Liver (tissue), 9 donors: Measurements from ENCODE around the gene F12. TPM values are rescaled to one million over a fixed set of nuclear protein-coding genes. Genes with fewer than 3 reads are reported as not detected.
A peak's percentile ranks its signal among the peaks of the same experiment; 100 is the strongest.

Experiments
- DNase-seq: peaks from one replicate; pipeline ENCODE4 v3.0.0-alpha.2; 2017; ENCODE audit warnings: low spot score
- H3K27ac ChIP-seq, 2 donors: one replicate each; pipeline ENCODE4 v1.7.0; 2013; ENCODE audit warnings: inconsistent platforms in 2 of 2, low read length in 2 of 2, control low read depth in 1 of 2, low read depth in 1 of 2, mild to moderate bottlenecking in 1 of 2
- H3K27me3 ChIP-seq, 4 donors: one replicate each; pipeline versions ENCODE4 v1.6.1 to v1.7.0; 2013; ENCODE audit warnings: low read length in 3 of 4, inconsistent platforms in 1 of 4, mild to moderate bottlenecking in 1 of 4, moderate library complexity in 1 of 4; ENCODE audit not compliant: control insufficient read depth in 4 of 4, insufficient read depth in 4 of 4
- H3K36me3 ChIP-seq, 4 donors: one replicate each; pipeline versions ENCODE4 v1.6.1 to v1.7.0; 2013; ENCODE audit warnings: low read length in 3 of 4, mild to moderate bottlenecking in 3 of 4, low read depth in 1 of 4, moderate library complexity in 1 of 4; ENCODE audit not compliant: control insufficient read depth in 4 of 4, insufficient read depth in 3 of 4
- H3K4me1 ChIP-seq, 4 donors: one replicate each; pipeline versions ENCODE4 v1.6.1 to v1.7.0; 2013; ENCODE audit warnings: low read length in 3 of 4, mild to moderate bottlenecking in 3 of 4, moderate library complexity in 1 of 4; ENCODE audit not compliant: control insufficient read depth in 4 of 4, insufficient read depth in 4 of 4
- H3K4me3 ChIP-seq, 3 donors: one replicate each; pipeline versions ENCODE4 v1.6.1 to v1.7.0; 2013; ENCODE audit warnings: low read length in 3 of 3, control low read depth in 1 of 3, low read depth in 1 of 3, mild to moderate bottlenecking in 1 of 3
- H3K9ac ChIP-seq, 2 donors: one replicate each; pipeline ENCODE4 v1.7.0; 2013; ENCODE audit warnings: low read length in 2 of 2, mild to moderate bottlenecking in 2 of 2, moderate library complexity in 2 of 2, control low read depth in 1 of 2, low read depth in 1 of 2
- H3K9me3 ChIP-seq, 4 donors: one replicate each; pipeline versions ENCODE4 v1.6.1 to v1.7.0; 2013; ENCODE audit warnings: low read length in 3 of 4; ENCODE audit not compliant: control insufficient read depth in 4 of 4
- FOXA1 ChIP-seq: IDR thresholded peaks from 2 replicates; pipeline ENCODE4 v1.6.1; 2016; ENCODE audit warnings: antibody characterized with exemption
- FOXA2 ChIP-seq: IDR thresholded peaks from 2 replicates; pipeline ENCODE4 v1.6.1; 2016; ENCODE audit warnings: antibody characterized with exemption
- GABPA ChIP-seq, 2 donors: IDR thresholded peaks in 1 of 2; conservative IDR thresholded peaks in 1 of 2; 2 replicates each; pipeline ENCODE4 v1.6.1; 2016; ENCODE audit warnings: antibody characterized with exemption in 2 of 2, mild to moderate bottlenecking in 1 of 2, moderate library complexity in 1 of 2
- HNF4A ChIP-seq, 2 donors: conservative IDR thresholded peaks; 2 replicates each; pipeline ENCODE4 v1.6.1; 2016; ENCODE audit warnings: antibody characterized with exemption in 2 of 2, mild to moderate bottlenecking in 2 of 2
- HNF4G ChIP-seq: IDR thresholded peaks from 2 replicates; pipeline ENCODE4 v1.6.1; 2016; ENCODE audit warnings: antibody characterized with exemption
- JUND ChIP-seq, 2 donors: IDR thresholded peaks; 2 replicates each; pipeline ENCODE4 v1.6.1; 2016; ENCODE audit warnings: antibody characterized with exemption in 2 of 2
- NR2F2 ChIP-seq: IDR thresholded peaks from 2 replicates; pipeline ENCODE4 v1.6.1; 2016; ENCODE audit warnings: antibody characterized with exemption
- RAD21 ChIP-seq, 2 donors: IDR thresholded peaks; 2 replicates each; pipeline ENCODE4 v1.6.1; 2016; ENCODE audit warnings: antibody characterized with exemption in 2 of 2, mild to moderate bottlenecking in 2 of 2
- RXRA ChIP-seq, 2 donors: IDR thresholded peaks; 2 replicates each; pipeline ENCODE4 v1.6.1; 2017 to 2018; ENCODE audit warnings: antibody characterized with exemption in 2 of 2, mild to moderate bottlenecking in 1 of 2
- SP1 ChIP-seq: IDR thresholded peaks from 2 replicates; pipeline ENCODE4 v1.6.1; 2018; ENCODE audit warnings: antibody characterized with exemption, mild to moderate bottlenecking
- TAF1 ChIP-seq: conservative IDR thresholded peaks from 2 replicates; pipeline ENCODE4 v1.6.1; 2016; ENCODE audit warnings: antibody characterized with exemption, mild to moderate bottlenecking
- YY1 ChIP-seq: IDR thresholded peaks from 2 replicates; pipeline ENCODE4 v1.6.1; 2016; ENCODE audit warnings: antibody characterized with exemption, mild to moderate bottlenecking
- WGBS: extraction: QIAGEN DNeasy Blood & Tissue Kit; methylation state at CpG from one replicate; pipeline ENCODE4 v1.1.7; 2013; 5-methylcytosine and 5-hydroxymethylcytosine counted together
- polyA plus RNA-seq, 2 donors: library from polyadenylated mRNA; stranded (reverse) in 1 of 2; unstranded in 1 of 2; fragments of 200-250 nt in 1 of 2; fragments of >200 nt in 1 of 2; fragmentation: Nextera tagmentation in 1 of 2; extraction: Ambion mirVana in 1 of 2; gene quantifications; one replicate each; pipeline versions ENCODE4 v1.2.1 to v1.2.3, GENCODE V29; 2013 to 2015
- total RNA-seq, 2 donors: library from RNA; depleted of rRNA; stranded (reverse); fragments of >200 nt; gene quantifications; one replicate each; pipeline ENCODE4 v1.2.3, GENCODE V29; 2014
- TF ChIP-seq, protein P1 (sequence below): IDR thresholded peaks from 2 replicates; pipeline ENCODE4 v1.6.1; 2016; ENCODE audit warnings: antibody characterized with exemption
- TF ChIP-seq, protein P2 (sequence below): fragments of 150-350 bp; IDR thresholded peaks from 2 replicates; pipeline ENCODE4 v1.5.1; 2017; ENCODE audit warnings: improper control_type of control experiment, low read depth, low read length; ENCODE audit not compliant: missing input control
- TF ChIP-seq, protein P3 (sequence below): IDR thresholded peaks from 2 replicates; pipeline ENCODE4 v1.6.1; 2016; ENCODE audit warnings: antibody characterized with exemption
- TF ChIP-seq, protein P4 (sequence below): IDR thresholded peaks from 2 replicates; pipeline ENCODE4 v1.6.1; 2016; ENCODE audit warnings: antibody characterized with exemption
- TF ChIP-seq, protein P5 (sequence below): IDR thresholded peaks from 2 replicates; pipeline ENCODE4 v1.6.1; 2016; ENCODE audit warnings: antibody characterized with exemption, mild to moderate bottlenecking
- donor health status: healthy.
- donor health status: healthy.
- donor health status: healthy.
- donor health status: healthy.
- donor health status: healthy.

Gene F12
- total and polyA plus RNA-seq, 4 donors, result 27.7 to 328 (median 275) TPM

DNA sequence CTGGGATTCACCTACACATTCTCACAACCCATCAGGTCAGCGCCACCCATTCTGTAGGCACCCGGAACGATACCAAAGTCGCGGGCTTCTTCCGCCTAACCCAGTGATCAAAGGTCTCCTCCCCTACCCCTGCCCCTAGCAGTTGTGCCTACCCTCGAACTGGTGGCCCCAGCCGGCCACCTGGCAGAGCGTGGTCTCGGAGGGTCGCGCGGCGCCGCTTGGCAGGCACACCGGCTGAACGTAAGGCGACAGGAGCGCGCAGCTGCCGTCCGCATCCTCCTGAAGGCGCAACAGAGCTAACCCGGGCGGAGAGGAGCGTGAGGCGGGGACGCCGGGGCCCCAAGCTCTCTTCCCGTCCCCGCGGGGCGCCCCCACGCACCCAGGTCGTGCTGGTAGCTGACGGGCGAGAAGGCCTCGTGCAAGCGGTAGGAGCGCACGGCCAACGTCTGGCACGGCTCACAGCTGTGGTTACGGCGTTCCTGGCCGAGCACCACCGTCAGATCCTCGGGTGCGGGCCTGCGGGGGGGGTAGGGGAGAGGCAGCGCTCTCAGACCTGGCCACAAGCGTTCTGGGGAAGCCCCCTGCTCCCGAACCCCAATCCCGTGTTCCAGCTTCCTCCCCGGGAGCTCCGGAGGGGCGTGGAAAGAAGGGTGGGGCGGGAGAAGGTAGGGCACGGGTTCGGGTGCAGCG lies 6.1 kb downstream of the F12 start:
- Histone ChIP-seq H3K27me3 (no peaks in the 10 kb centered on the region), H3K4me1 (peaks cover 7 to 42% (median 26%) of the 10 kb centered on the region in 4 donors), H3K27ac (no peak overlapping the region), H3K36me3 (peaks cover 0 to 11% (median 7%) of the 10 kb centered on the region in 4 donors), H3K4me3 (peak overlapping the region in 1 of 3 donors; percentile 31), H3K9me3 (no peaks in the 10 kb centered on the region), H3K9ac (peak overlapping the region in 1 of 2 donors; percentile 34)
- WGBS, result 58% methylated on average over 61 of the region's 61 CpGs
- TF ChIP-seq, protein P1, sequence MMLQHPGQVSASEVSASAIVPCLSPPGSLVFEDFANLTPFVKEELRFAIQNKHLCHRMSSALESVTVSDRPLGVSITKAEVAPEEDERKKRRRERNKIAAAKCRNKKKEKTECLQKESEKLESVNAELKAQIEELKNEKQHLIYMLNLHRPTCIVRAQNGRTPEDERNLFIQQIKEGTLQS, result no peak
- DNase-seq, result no peak

DNA sequence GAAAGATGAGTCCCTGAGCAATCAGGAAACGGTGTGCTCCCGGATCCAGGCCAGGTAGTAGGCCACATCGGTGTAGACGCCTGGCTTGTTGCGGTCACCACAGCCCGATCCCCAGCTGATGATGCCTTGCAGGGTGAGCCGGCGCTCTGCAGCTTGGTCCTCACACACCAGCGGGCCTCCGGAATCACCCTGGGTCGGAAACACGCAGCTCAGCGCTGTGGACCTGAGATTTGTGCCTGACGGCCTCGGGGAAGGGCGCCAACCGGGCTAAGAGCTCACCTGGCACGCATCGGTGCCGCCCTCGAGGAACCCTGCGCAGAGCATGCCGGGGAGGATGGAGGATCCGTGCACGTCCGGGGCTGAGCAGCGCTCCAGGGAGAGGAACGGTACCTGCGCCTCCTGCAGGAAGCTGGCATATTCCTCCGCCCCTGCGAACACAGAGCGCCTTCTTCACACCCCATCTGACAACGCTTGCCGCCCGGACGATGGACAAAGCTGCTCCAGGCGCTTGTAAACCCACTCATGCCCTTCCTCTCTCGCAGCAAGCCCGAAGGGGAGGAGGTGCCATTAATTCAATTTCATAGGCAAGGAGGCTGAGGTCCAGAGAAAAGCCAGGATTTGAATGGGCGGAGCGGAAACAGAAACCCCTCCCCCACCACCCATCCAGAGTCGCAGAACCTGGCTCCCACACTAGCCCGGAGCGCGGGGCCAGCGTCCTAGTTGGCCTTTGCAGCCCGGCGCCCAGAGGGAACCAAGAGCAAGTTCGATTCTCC lies 6.9 kb downstream of the F12 start:
- no peak for DNase-seq
- no peak overlapping the region for H3K9ac ChIP-seq
- TF ChIP-seq HNF4G (no peak), RXRA (IDR thresholded peaks at IDR 0.05) (no peak), HNF4A (conservative IDR thresholded peaks at IDR 0.05) (no peak), FOXA2 (no peak), YY1 (no peak), TAF1 (no peak), RAD21 (IDR thresholded peaks at IDR 0.05) (no peak), NR2F2 (no peak), GABPA (IDR thresholded peaks at IDR 0.05 in 1 of 2, conservative IDR thresholded peaks at IDR 0.05 in 1 of 2) (no peak), SP1 (no peak), JUND (IDR thresholded peaks at IDR 0.05) (no peak), FOXA1 (no peak)
- TF ChIP-seq, protein P2, sequence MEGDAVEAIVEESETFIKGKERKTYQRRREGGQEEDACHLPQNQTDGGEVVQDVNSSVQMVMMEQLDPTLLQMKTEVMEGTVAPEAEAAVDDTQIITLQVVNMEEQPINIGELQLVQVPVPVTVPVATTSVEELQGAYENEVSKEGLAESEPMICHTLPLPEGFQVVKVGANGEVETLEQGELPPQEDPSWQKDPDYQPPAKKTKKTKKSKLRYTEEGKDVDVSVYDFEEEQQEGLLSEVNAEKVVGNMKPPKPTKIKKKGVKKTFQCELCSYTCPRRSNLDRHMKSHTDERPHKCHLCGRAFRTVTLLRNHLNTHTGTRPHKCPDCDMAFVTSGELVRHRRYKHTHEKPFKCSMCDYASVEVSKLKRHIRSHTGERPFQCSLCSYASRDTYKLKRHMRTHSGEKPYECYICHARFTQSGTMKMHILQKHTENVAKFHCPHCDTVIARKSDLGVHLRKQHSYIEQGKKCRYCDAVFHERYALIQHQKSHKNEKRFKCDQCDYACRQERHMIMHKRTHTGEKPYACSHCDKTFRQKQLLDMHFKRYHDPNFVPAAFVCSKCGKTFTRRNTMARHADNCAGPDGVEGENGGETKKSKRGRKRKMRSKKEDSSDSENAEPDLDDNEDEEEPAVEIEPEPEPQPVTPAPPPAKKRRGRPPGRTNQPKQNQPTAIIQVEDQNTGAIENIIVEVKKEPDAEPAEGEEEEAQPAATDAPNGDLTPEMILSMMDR, result no peak
- TF ChIP-seq, protein P3, sequence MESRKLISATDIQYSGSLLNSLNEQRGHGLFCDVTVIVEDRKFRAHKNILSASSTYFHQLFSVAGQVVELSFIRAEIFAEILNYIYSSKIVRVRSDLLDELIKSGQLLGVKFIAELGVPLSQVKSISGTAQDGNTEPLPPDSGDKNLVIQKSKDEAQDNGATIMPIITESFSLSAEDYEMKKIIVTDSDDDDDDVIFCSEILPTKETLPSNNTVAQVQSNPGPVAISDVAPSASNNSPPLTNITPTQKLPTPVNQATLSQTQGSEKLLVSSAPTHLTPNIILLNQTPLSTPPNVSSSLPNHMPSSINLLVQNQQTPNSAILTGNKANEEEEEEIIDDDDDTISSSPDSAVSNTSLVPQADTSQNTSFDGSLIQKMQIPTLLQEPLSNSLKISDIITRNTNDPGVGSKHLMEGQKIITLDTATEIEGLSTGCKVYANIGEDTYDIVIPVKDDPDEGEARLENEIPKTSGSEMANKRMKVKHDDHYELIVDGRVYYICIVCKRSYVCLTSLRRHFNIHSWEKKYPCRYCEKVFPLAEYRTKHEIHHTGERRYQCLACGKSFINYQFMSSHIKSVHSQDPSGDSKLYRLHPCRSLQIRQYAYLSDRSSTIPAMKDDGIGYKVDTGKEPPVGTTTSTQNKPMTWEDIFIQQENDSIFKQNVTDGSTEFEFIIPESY, result no peak
- TF ChIP-seq, protein P4, sequence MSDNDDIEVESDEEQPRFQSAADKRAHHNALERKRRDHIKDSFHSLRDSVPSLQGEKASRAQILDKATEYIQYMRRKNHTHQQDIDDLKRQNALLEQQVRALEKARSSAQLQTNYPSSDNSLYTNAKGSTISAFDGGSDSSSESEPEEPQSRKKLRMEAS, result no peak
- TF ChIP-seq, protein P1, result no peak
- TF ChIP-seq, protein P5, sequence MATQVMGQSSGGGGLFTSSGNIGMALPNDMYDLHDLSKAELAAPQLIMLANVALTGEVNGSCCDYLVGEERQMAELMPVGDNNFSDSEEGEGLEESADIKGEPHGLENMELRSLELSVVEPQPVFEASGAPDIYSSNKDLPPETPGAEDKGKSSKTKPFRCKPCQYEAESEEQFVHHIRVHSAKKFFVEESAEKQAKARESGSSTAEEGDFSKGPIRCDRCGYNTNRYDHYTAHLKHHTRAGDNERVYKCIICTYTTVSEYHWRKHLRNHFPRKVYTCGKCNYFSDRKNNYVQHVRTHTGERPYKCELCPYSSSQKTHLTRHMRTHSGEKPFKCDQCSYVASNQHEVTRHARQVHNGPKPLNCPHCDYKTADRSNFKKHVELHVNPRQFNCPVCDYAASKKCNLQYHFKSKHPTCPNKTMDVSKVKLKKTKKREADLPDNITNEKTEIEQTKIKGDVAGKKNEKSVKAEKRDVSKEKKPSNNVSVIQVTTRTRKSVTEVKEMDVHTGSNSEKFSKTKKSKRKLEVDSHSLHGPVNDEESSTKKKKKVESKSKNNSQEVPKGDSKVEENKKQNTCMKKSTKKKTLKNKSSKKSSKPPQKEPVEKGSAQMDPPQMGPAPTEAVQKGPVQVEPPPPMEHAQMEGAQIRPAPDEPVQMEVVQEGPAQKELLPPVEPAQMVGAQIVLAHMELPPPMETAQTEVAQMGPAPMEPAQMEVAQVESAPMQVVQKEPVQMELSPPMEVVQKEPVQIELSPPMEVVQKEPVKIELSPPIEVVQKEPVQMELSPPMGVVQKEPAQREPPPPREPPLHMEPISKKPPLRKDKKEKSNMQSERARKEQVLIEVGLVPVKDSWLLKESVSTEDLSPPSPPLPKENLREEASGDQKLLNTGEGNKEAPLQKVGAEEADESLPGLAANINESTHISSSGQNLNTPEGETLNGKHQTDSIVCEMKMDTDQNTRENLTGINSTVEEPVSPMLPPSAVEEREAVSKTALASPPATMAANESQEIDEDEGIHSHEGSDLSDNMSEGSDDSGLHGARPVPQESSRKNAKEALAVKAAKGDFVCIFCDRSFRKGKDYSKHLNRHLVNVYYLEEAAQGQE, result no peak
- no peak overlapping the region for H3K4me3 ChIP-seq
- no peaks in the 10 kb centered on the region for H3K9me3 ChIP-seq
- peaks cover 0 to 11% (median 7%) of the 10 kb centered on the region in 4 donors for H3K36me3 ChIP-seq
- H3K27me3 ChIP-seq, result no peaks in the 10 kb centered on the region
- no peak overlapping the region for H3K27ac ChIP-seq
- peaks cover 3 to 38% (median 24%) of the 10 kb centered on the region in 4 donors for H3K4me1 ChIP-seq
- 58% methylated on average over 49 of the region's 49 CpGs for WGBS
